Epithelial cell of proximal tubule (primary cell): ENCODE results near the gene HIVEP1. TPM values are rescaled to one million over a fixed set of nuclear protein-coding genes. Genes with fewer than 3 reads are reported as not detected.

ENCODE experiments used
- DNase-seq: peaks from one replicate; pipeline ENCODE4 v3.0.0-alpha.2; 2011; ENCODE audit warnings: low read depth
- H3K4me3 ChIP-seq: 2 replicates; pipeline ENCODE4 v1.5.1; 2011; ENCODE audit warnings: low read depth, mild to moderate bottlenecking, low read length
- CTCF ChIP-seq: conservative IDR thresholded peaks from 2 replicates; pipeline ENCODE4 v1.5.1; 2012; ENCODE audit warnings: low read depth, mild to moderate bottlenecking, low read length
- total RNA-seq: library from RNA; depleted of rRNA; stranded (reverse); fragments of >200 nt; gene quantifications from 2 replicates; pipeline ENCODE4 v1.2.3, GENCODE V29; 2015

Gene HIVEP1
- total RNA-seq, 1 donor from 2014 or later: 14.2 TPM

- no peak for TF ChIP-seq CTCF
- no peak for DNase-seq
- H3K4me3 ChIP-seq: no peak overlapping the region
Observed at GRCh38 chr6:12017263-12017662, 5.2 kb downstream of the HIVEP1 start.

- H3K4me3 ChIP-seq: no peak overlapping the region
- no peak for DNase-seq
- no peak for TF ChIP-seq CTCF
Observed at GRCh38 chr6:12017876-12018401, 5.8 kb downstream of the HIVEP1 start.

GRCh38 chr6:12020187-12020791 lies 8.2 kb downstream of the HIVEP1 start:
- TF ChIP-seq CTCF: no peak
- H3K4me3 ChIP-seq: no peak overlapping the region
- DNase-seq: no peak

- no peak for TF ChIP-seq CTCF
- no peak for DNase-seq
- no peak overlapping the region for H3K4me3 ChIP-seq
Observed at GRCh38 chr6:12022481-12022880, 10.4 kb downstream of the HIVEP1 start.

GRCh38 chr6:12022953-12023388 lies 10.9 kb downstream of the HIVEP1 start:
- no peak for DNase-seq
- no peak for TF ChIP-seq CTCF
- no peak overlapping the region for H3K4me3 ChIP-seq

- no peak for TF ChIP-seq CTCF
- H3K4me3 ChIP-seq: no peak overlapping the region
- DNase-seq: no peak
Observed at GRCh38 chr6:12024216-12024615, 12.1 kb downstream of the HIVEP1 start.

- DNase-seq: no peak
- no peak for TF ChIP-seq CTCF
- H3K4me3 ChIP-seq: no peak overlapping the region
Observed at GRCh38 chr6:12024699-12025434, 12.8 kb downstream of the HIVEP1 start.
